Fibroblast of skin of right biceps (primary cell): ENCODE results near the gene CD180.

Source experiments
- DNase-seq: peaks from one replicate; pipeline ENCODE4 v3.0.0-alpha.2; 2013

The CD180 gene

DNA sequence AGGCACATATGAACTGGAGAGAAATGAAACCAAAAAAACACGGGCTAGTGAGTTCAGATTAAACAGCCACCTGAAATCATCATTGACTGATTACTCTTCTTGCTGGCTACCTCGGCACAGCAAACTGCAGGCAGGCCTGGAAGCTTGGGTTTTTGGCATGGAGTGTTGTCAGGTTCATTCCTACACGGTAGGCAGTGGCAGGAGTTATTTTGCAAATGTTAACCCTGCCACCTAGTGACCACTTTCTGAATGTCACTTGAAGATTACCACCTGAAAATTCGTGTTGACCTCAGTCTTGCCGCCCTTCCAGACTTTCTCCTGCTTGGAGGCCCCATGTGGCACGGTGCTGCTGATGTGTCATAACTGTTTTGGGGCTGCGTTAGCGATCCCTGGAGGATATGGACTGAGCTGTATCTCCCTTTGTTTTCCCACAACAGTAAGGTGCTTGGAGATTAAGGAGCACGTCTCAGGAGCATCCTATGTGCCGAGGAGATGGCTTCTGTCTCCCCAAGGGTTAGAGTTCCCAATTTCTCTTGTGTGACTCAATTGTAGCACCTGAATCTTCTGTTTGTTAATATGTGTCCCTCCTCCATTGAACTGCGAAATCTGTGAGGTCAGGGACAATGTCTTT is 12.7 kb upstream of the CD180 start:
- peak; percentile 65 for DNase-seq

- no peak for DNase-seq
These were observed 11.8 kb upstream of the CD180 start for GRCh38 chr5:67208403-67208802.

DNA sequence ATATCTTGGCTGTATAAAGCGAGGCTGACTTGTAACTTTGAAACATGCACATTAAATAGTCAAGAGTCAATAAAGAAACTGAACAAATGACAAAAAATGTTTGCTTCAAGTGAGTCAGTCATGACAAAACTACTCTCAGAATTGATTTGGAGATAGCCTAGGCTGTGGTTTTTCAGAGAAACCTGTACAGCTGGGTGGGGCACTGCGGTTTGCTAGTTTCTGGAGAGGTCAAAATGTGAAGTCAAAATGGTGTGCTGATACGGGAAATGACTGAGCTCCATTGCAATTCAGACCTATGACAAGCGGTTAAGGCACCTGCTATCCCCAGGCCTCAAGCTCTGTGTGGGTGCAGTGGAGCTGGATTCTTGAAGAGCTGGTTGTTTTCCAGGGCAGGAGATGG is 10.3 kb upstream of the CD180 start:
- DNase-seq = peak; percentile 26

DNA sequence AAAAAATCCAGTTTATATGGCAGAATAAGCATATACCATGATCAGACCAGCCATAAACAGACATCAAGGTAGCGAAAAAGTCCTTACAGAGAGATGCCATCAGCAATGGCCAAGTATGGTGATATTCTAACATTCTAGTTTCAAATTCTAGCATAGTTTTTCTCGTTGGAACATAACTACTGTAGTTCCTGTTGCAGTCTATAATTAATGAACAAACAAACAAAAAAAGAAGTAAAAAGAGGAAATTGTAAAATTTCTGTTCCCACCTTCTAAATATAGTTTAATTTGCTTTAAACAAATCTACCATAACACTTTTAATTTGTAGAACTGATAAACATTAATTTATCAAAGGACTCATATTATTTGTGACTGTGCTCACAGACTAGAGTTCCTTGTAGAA is 9.9 kb upstream of the CD180 start:
- DNase-seq = no peak

DNA sequence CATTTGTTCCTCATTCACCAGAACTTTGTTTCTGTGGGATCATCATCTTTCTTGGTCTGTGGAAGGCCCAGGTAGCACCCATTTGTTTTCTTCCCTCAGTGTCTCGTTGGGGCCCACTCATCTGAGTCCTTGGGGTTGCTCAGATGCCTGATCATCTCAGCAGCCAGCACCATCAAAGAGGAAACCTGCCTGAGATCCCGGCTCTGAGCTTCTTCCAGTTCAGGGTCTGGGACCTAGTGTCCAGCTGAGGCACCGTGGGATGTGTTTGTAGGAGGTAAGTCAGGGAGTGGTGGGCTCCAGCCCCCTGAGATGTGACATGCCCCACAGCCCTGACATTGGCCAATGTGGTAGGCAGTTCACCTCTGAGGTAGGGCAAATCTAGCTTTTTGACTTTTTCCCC is 9.4 kb upstream of the CD180 start:
- DNase-seq = no peak

- no peak for DNase-seq
These were observed 8.2 kb upstream of the CD180 start for GRCh38 chr5:67204821-67205220.

DNA sequence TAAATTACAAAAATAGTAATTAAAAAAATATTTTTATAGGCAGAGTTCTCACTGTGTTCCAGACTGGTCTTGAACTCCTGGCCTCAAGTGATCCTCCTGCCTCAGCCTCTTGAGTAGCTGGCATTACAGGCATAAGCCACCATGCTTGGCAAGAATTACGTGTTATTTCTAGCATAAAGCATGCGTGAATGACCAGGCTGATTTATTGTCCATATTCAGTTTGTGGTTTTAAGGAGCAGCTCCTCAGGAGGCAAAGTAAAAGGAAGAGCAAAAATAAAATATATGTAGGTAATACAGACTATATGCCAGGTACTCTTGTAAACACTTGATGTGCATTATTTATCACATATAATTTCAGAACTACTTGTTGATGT is 7.1 kb upstream of the CD180 start:
- DNase-seq = no peak

GRCh38 chr5:67202828-67203227 is 6.2 kb upstream of the CD180 start:
- DNase-seq = no peak

- no peak for DNase-seq
These were observed 5.4 kb upstream of the CD180 start for GRCh38 chr5:67201897-67202549.

GRCh38 chr5:67200809-67201562 is 4.4 kb upstream of the CD180 start:
- DNase-seq = no peak

- DNase-seq = no peak
These were observed 3.3 kb upstream of the CD180 start for GRCh38 chr5:67199859-67200258.

DNA sequence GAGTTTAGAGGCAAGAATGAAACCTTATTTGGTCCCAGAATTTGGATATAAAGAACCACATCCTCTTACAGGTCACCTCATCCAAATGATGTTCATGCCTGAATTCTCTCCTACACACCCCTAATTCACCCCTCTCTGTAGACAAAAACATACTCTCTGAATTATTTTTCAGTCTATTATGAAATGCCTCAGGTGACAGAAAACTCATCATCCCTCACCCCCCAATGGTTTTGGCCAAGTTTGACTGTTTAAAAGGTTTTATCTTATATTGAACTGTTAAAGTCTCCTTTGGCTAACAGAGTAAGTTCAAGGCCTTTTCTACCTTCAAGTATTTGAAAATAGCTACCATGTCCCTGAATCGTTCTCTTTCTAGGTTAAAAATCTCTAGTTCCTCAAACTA is 2.3 kb upstream of the CD180 start:
- DNase-seq = no peak

- no peak for DNase-seq
These were observed 937 bp upstream of the CD180 start for GRCh38 chr5:67197536-67197935.

- no peak for DNase-seq
These were observed 958 bp downstream of the CD180 start for GRCh38 chr5:67195406-67196275.

DNA sequence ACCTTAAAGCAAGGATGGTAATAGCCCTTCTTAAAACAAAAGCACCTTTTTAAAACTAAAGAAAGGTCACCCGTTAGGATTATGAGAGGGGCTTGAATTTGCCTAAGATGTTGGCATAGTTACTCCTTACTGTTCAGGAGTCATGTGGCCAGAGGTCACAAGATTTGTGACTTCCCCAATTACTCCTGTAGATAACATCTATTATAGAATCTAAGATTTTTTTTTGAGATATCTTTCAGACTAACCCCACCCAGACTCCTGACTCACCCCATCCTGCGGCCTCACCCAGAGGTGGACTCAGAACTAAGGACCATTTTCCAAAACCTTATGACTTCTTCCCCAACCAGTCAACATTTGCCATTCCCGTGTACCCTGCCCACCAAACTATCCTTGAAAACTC is 2.4 kb downstream of the CD180 start:
- DNase-seq = no peak

DNA sequence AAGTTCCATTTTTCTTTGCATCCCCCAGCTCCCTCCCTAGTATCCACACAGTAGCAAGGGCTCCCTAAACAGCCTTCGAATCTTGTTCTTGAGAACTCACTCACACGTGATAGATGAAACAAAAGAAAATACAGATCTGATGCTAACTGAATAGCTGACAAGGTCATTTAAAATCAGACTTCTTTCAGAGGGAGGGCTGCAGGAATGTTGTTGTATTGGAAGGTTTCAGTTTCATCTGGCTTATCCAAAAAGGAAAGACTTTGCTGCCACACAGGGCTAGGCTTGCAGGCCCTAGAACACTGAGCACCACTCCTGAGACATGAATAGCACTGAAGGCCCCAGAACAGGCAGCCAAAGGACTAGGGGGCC is 3.2 kb downstream of the CD180 start:
- DNase-seq = no peak

DNA sequence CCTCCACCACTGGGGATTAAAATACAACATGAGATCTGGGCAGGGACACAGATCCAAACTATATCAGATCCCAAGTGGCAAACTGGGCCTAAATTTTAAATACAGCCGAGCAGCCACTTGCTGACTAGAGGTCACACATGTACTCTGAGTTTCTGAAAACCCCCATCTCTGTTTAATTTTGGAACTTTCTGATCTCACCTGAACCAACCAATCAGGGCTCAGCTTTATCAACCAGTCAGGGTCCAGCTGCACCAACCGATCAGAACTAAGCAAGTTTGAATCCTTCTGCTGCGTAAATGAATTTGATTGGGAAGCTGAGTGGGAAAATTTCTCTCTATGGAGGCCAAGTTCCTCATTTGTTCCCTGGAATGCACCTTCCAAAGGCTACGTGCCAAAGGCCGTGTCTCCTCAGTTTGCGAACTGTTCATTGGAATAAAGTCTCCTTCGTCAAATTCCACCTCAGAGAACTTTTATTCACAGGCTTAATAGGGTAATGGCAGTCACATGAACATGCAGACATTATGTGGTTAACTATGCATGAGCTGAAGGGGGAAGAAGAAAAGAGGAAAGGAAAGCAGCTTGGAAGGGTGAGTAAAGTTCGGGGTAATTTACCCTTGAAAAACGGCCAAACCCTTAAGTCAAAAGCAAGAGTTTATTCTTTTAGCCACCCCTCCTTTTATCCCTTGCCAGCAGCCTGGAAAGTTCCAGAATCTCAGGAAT is 3.7 kb downstream of the CD180 start:
- no peak for DNase-seq

DNA sequence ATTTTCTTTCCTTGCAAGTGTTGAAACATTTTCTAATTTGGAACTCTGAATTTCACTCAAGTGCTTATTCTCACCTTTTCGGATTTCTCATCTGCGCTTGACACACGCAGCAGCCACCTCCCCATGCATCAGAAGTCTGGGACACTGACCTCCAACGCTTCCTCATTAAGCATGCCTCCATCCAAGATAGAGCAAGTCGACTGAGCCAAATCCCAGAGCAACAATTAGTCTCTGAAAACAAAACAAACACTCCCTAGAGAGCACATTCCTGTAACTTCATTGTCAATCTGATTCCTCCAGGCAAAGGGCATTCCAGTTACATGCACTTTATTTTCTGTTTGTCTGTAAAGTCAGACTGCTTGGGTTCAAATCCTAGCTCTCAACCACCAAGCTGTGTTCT is 5.7 kb downstream of the CD180 start:
- DNase-seq = no peak

- DNase-seq = no peak
These were observed 6.2 kb downstream of the CD180 start for GRCh38 chr5:67190410-67190809.

- DNase-seq = no peak
These were observed 6.7 kb downstream of the CD180 start for GRCh38 chr5:67189931-67190330.

DNA sequence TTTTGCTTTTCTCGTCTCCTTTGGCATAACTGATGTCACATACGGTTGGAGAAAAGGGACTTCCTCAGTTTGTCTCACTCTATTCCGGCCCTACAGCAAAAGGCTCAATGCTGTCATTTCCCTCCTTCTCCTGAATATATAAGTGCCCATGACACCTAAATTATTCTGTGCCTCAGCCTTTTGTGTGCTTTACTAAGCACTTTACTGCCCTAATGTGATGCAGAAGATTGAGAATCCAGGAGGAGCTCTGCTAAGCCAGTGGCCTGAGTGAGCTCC is 7.6 kb downstream of the CD180 start:
- no peak for DNase-seq

DNA sequence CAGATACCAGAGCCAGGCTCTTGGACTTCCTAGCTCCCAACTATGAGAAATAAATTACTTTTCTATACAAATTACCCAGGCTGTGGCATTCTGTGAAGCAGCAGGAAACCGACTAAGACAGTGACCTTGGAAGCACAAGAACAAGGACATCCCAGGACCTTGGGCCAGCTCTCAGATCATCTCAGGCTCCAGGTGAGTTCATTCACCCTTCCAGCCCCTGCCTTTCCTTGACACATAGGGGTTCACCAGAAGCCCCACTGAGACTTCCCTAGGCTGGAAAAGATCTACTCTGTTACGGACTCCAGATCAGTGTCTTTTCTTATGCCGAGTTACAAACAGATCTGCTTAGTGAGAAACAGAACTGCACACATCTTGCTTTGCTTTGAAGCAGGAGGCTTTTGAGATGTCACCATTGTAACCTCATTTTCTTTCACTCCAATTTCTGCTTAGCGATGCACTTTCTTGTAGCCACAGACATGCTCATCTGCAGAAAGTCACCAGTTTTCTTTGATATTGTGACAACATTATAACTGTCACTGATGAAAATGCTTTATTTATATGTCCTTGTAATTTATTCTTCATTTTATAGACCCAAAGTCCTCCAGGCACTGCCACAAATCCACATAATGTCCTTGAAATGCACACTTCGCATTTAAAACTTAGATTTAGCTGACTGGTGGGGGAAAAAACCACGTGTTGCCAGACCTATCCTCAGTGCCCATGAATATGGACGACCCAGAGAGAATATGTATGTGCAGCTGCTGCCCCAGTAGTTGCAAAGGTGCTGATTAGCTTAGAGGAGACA is 8.1 kb downstream of the CD180 start:
- DNase-seq = no peak
